ENCODE results near the gene NUP58. TPM values are rescaled to one million over a fixed set of nuclear protein-coding genes. Genes with fewer than 3 reads are reported as not detected.
A peak's percentile ranks its signal among the peaks of the same experiment; 100 is the strongest.
"Not testable (repeated sequence)": the region's sequence is repeated elsewhere in the genome, so short reads cannot be mapped to it uniquely, and the experiment has no call there.

NUP58 gene
- total RNA-seq, 1 experiment from 2014 or later, result 46.1 TPM

DNA sequence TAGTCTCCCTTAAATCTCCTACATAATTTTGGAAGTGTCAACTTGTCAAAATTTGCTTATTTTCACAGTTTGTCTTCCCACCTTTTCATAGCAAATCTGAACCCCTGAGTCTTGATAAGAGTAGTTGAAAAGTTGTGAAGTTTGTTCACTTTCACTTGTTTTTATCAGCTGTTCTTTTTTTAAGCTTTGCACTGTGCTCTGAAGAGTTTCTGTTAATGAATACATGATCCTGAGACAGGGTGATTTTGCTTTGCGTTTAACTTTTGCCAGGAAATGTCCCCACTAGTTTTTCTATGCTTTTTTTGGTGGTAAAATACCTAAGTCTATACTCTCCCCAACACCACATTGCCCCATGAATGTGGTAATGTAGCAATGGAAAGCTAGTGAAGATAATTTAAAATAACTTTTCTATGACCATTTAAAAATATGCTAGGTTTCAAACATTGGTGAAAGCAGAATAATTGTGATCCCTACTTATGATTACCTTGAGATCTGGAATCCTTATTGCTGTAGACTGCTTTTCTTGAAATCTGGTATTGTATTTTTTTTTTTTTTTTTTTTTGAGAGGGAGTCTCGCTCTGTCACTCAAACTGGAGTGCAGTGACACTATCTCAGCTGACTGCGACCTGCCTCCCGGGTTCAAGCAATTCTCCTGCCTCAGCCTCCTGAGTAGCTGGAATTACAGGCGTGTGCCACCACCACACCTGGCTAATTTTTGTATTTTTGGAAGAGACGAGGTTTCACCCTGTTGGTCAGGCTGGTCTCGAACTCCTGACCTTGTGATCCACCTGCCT is 5.4 kb downstream of the NUP58 start:
- no peak overlapping the region for H3K9ac ChIP-seq (ENCODE audit: low read length)
- CTCF ChIA-PET, result no interaction called here
- no peaks in the 10 kb centered on the region for H3K27me3 ChIP-seq (ENCODE audit: low read length)
- ATAC-seq (no peak), DNase-seq (no peak)
- H3K9me3 ChIP-seq (ENCODE audit: low read length), result no peaks in the 10 kb centered on the region
- BruUV-seq (replicated peaks), result no TSS peak
- H3K4me3 ChIP-seq (ENCODE audit: low read length), result no peak overlapping the region
- H3K4me2 ChIP-seq (ENCODE audit: low read length), result no peak overlapping the region
- no peak for TF ChIP-seq EZH2phosphoT487 (IDR thresholded peaks at IDR 0.05; ENCODE audit: borderline replicate concordance, low read length)
- TF ChIP-seq EZH2 (IDR thresholded peaks at IDR 0.05; ENCODE audit: low read length, unreplicated experiment), result no peak
- TF ChIP-seq, protein P1, sequence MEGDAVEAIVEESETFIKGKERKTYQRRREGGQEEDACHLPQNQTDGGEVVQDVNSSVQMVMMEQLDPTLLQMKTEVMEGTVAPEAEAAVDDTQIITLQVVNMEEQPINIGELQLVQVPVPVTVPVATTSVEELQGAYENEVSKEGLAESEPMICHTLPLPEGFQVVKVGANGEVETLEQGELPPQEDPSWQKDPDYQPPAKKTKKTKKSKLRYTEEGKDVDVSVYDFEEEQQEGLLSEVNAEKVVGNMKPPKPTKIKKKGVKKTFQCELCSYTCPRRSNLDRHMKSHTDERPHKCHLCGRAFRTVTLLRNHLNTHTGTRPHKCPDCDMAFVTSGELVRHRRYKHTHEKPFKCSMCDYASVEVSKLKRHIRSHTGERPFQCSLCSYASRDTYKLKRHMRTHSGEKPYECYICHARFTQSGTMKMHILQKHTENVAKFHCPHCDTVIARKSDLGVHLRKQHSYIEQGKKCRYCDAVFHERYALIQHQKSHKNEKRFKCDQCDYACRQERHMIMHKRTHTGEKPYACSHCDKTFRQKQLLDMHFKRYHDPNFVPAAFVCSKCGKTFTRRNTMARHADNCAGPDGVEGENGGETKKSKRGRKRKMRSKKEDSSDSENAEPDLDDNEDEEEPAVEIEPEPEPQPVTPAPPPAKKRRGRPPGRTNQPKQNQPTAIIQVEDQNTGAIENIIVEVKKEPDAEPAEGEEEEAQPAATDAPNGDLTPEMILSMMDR (conservative IDR thresholded peaks at IDR 0.05; ENCODE audit: low read depth, low read length), result no peak
- no peaks in the 10 kb centered on the region for H3F3A ChIP-seq (ENCODE audit: low read length, unreplicated experiment)
- H3K36me3 ChIP-seq (ENCODE audit: low read depth, low read length), result peaks cover 30% of the 10 kb centered on the region
- H3K79me2 ChIP-seq (ENCODE audit: low read length), result peaks cover 55% of the 10 kb centered on the region
- POLR2A ChIA-PET (ENCODE audit: unreplicated experiment), result no interaction called here
- no peaks in the 10 kb centered on the region for H3K9me2 ChIP-seq (replicated peaks; ENCODE audit: low read length)
- H3K4me1 ChIP-seq (ENCODE audit: insufficient read depth, low read length), result peaks cover 6% of the 10 kb centered on the region; the same call in 1 of the 2 replicates
- no peak overlapping the region for H3K27ac ChIP-seq (ENCODE audit: low read length)
- intact Hi-C loops (cut with micrococcal nuclease), result no loop called here
- H2AFZ ChIP-seq (ENCODE audit: low read length), result no peak overlapping the region
- H4K20me1 ChIP-seq (ENCODE audit: low read length), result peaks cover 11% of the 10 kb centered on the region; the same call in 1 of the 2 replicates

DNA sequence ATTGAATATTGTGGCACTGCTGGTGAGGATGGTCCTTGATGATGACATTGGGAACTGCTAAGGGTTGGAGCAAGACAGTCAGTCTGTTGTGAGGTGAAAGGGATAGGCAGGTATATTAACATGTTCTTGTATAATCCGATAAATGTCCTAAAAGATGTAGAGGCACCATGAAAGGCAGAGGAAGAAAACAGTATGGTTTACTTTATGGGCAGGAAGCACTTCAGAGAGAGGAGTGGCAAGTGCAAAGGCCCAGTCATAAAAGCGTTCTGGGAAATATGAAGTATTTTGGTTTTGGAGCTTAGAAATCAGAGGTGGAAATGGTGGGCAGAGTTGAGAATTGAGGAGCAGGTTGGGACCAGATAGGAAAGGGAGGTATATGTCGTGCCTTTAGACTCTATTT is 9.5 kb downstream of the NUP58 start:
- CTCF ChIA-PET, result no interaction called here
- H3K9me3 ChIP-seq (ENCODE audit: low read length), result no peaks in the 10 kb centered on the region
- H3K9me2 ChIP-seq (replicated peaks; ENCODE audit: low read length), result no peaks in the 10 kb centered on the region
- no peak overlapping the region for H3K27ac ChIP-seq (ENCODE audit: low read length)
- H4K20me1 ChIP-seq (ENCODE audit: low read length), result no peaks in the 10 kb centered on the region
- H3K79me2 ChIP-seq (ENCODE audit: low read length), result peaks cover 16% of the 10 kb centered on the region
- intact Hi-C loops (cut with micrococcal nuclease), result no loop called here
- H3K4me1 ChIP-seq (ENCODE audit: insufficient read depth, low read length), result no peaks in the 10 kb centered on the region
- no peak overlapping the region for H3K4me2 ChIP-seq (ENCODE audit: low read length)
- H2AFZ ChIP-seq (ENCODE audit: low read length), result no peak overlapping the region
- ATAC-seq (no peak), DNase-seq (no peak)
- no peak overlapping the region for H3K4me3 ChIP-seq (ENCODE audit: low read length)
- no peak overlapping the region for H3K9ac ChIP-seq (ENCODE audit: low read length)
- H3K36me3 ChIP-seq (ENCODE audit: low read depth, low read length), result peaks cover 45% of the 10 kb centered on the region
- POLR2A ChIA-PET (ENCODE audit: unreplicated experiment), result no interaction called here
- TF ChIP-seq EZH2phosphoT487 (IDR thresholded peaks at IDR 0.05; ENCODE audit: borderline replicate concordance, low read length) (no peak), EZH2 (IDR thresholded peaks at IDR 0.05; ENCODE audit: low read length, unreplicated experiment) (no peak)
- TF ChIP-seq, protein P1 (conservative IDR thresholded peaks at IDR 0.05; ENCODE audit: low read depth, low read length), result no peak
- BruUV-seq (replicated peaks), result no TSS peak
- H3F3A ChIP-seq (ENCODE audit: low read length, unreplicated experiment), result no peaks in the 10 kb centered on the region
- H3K27me3 ChIP-seq (ENCODE audit: low read length), result no peaks in the 10 kb centered on the region

DNA sequence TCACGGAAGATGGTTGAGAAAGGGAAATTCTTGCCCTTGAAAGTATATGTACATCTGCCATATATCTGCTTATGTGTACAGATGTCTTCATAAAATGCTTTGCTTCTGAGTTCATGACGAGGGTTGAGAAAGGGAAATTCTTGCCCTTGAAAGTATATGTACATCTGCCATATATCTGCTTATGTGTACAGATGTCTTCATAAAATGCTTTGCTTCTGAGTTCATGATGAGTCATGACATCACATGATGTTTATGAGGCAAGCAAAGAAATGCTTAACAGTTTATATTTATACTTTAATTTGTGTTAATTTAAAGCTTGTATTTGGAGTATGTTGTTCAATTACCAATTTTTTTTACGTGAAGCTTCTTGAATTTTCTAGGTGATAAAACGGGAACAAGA is 17.5 kb downstream of the NUP58 start:
- H3K9me3 ChIP-seq (ENCODE audit: low read length); H4K20me1 ChIP-seq (ENCODE audit: low read length); H3K27me3 ChIP-seq (ENCODE audit: low read length); CTCF ChIA-PET; H2AFZ ChIP-seq (ENCODE audit: low read length); BruUV-seq (replicated peaks); H3K9ac ChIP-seq (ENCODE audit: low read length); H3F3A ChIP-seq (ENCODE audit: low read length, unreplicated experiment); intact Hi-C loops (cut with micrococcal nuclease); H3K9me2 ChIP-seq (replicated peaks; ENCODE audit: low read length); POLR2A ChIA-PET (ENCODE audit: unreplicated experiment); H3K4me3 ChIP-seq (ENCODE audit: low read length): not testable (repeated sequence)
- ATAC-seq, result peak; percentile 49
- peaks cover 10% of the 10 kb centered on the region; the same call in 1 of the 2 replicates for H3K79me2 ChIP-seq (ENCODE audit: low read length)
- H3K4me2 ChIP-seq (ENCODE audit: low read length), result peak overlapping the region; percentile 28; the same call in 1 of the 2 replicates
- peaks cover 21% of the 10 kb centered on the region for H3K4me1 ChIP-seq (ENCODE audit: insufficient read depth, low read length)
- H3K36me3 ChIP-seq (ENCODE audit: low read depth, low read length), result peaks cover 57% of the 10 kb centered on the region
- H3K27ac ChIP-seq (ENCODE audit: low read length), result peak overlapping the region; percentile 29; the same call in 1 of the 2 replicates
- peak; percentile 39 for DNase-seq
